Measurements from ENCODE around the gene FIGNL1.

The FIGNL1 gene

GRCh38 chr7:50411332-50411731 lies 38.8 kb downstream of the FIGNL1 start:
- no peak for TF ChIP-seq CTCF (conservative IDR thresholded peaks at IDR 0.05; ENCODE audit: low read depth, low read length)

GRCh38 chr7:50409856-50410745 lies 40.0 kb downstream of the FIGNL1 start:
- no peak for TF ChIP-seq CTCF (conservative IDR thresholded peaks at IDR 0.05; ENCODE audit: low read depth, low read length)
- no peak overlapping the region for H3K4me3 ChIP-seq (ENCODE audit: low read length)
- no peak for DNase-seq (ENCODE audit: low read depth)

More at GRCh38 chr7:50411332-50411731, 38.8 kb downstream of the FIGNL1 start:
- H3K4me3 ChIP-seq (ENCODE audit: low read length), result no peak overlapping the region
- no peak for DNase-seq (ENCODE audit: low read depth)

GRCh38 chr7:50406935-50407334 lies 43.2 kb downstream of the FIGNL1 start:
- TF ChIP-seq CTCF (conservative IDR thresholded peaks at IDR 0.05; ENCODE audit: low read depth, low read length), result no peak
- no peak for DNase-seq (ENCODE audit: low read depth)
- no peak overlapping the region for H3K4me3 ChIP-seq (ENCODE audit: low read length)

DNA sequence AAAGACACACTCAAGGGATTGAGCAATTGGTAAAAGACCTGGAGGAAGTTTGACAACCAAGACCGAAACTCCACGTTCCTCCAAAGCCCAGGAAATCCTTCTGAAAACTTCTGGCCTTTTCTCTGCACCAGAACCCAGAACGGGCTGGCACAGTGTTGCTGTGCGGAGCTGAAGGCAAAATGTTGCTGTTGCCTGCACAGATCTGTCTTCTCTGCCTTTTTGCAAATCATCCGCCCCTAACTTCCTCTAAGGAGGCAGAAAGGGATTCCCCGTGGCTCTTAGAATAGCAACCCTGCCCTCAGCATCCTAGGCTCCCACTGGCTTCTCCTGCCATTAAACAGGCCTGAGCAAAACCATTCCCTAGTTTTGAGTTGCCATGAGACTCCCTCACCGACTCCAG lies 44.9 kb downstream of the FIGNL1 start:
- DNase-seq (ENCODE audit: low read depth), result no peak
- H3K4me3 ChIP-seq (ENCODE audit: low read length), result no peak overlapping the region
- no peak for TF ChIP-seq CTCF (conservative IDR thresholded peaks at IDR 0.05; ENCODE audit: low read depth, low read length)

GRCh38 chr7:50404392-50404791 lies 45.8 kb downstream of the FIGNL1 start:
- DNase-seq (ENCODE audit: low read depth), result no peak
- TF ChIP-seq CTCF (conservative IDR thresholded peaks at IDR 0.05; ENCODE audit: low read depth, low read length), result no peak
- no peak overlapping the region for H3K4me3 ChIP-seq (ENCODE audit: low read length)

- no peak for TF ChIP-seq CTCF (conservative IDR thresholded peaks at IDR 0.05; ENCODE audit: low read depth, low read length)
- H3K4me3 ChIP-seq (ENCODE audit: low read length), result no peak overlapping the region
- DNase-seq (ENCODE audit: low read depth), result no peak
Observed at GRCh38 chr7:50400114-50400513, 50.0 kb downstream of the FIGNL1 start.

DNA sequence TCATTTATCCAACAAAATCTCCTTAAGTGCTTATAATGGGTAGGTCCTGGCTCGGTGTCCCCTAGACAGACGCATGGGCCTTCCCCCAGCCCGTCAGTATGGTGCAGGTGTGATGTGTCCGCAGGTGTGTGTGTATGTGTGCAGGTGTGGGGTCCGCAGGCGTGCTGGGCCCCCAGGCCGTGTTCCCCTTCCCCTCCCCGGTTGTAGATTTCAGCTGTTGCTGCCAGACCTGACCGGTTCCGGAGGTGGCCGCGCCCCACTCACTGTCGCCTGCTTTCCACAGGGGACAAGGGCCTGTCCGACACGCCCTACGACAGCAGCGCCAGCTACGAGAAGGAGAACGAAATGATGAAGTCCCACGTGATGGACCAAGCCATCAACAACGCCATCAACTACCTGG lies 50.5 kb downstream of the FIGNL1 start:
- no peak for DNase-seq (ENCODE audit: low read depth)
- TF ChIP-seq CTCF (conservative IDR thresholded peaks at IDR 0.05; ENCODE audit: low read depth, low read length), result no peak

More for the DNA sequence above, 50.5 kb downstream of the FIGNL1 start:
- no peak overlapping the region for H3K4me3 ChIP-seq (ENCODE audit: low read length)

All from retinal pigment epithelial cell (primary cell).